Suprapubic skin (tissue), 4 donors: Measurements from ENCODE around the gene CPXM2.

Experiments used
- CTCF ChIP-seq, 2 donors: fragments of 200-600 bp in 1 of 2; fragments of 450-650 bp in 1 of 2; sonication (generic) in 1 of 2; IDR thresholded peaks; one replicate each; pipeline ENCODE4 v1.5.1; 2016 to 2019; ENCODE audit warnings: antibody characterized with exemption in 2 of 2, mild to moderate bottlenecking in 1 of 2, moderate library complexity in 1 of 2
- POLR2A ChIP-seq, 2 donors: fragments of 450-650 bp; IDR thresholded peaks; one replicate each; pipeline ENCODE4 v1.6.1; 2017; ENCODE audit warnings: antibody characterized with exemption in 2 of 2, mild to moderate bottlenecking in 2 of 2, moderate library complexity in 2 of 2
- POLR2AphosphoS5 ChIP-seq, 3 donors: sonication (generic); formaldehyde crosslinking; IDR thresholded peaks; one replicate each; pipeline ENCODE4 v1.6.1; 2017; ENCODE audit warnings: antibody characterized with exemption in 3 of 3

GRCh38 chr10:123743441-123744223, 148.0 kb downstream of the CPXM2 start:
- TF ChIP-seq POLR2A (IDR thresholded peaks at IDR 0.05) = no peak
- TF ChIP-seq CTCF (IDR thresholded peaks at IDR 0.05) = no peak
- TF ChIP-seq POLR2AphosphoS5 (IDR thresholded peaks at IDR 0.05) = no peak
